H1 (cell line): ENCODE measurements around the gene SIT1. TPM values are rescaled to one million over a fixed set of nuclear protein-coding genes. Genes with fewer than 3 reads are reported as not detected.

ENCODE experiments used
- CTCF ChIA-PET: fragments of 300-600 bp; sonication (Branson Sonifier 250); formaldehyde crosslinking; loops from one replicate; lab custom pipeline; 2021; ENCODE audit not compliant: partially characterized antibody; lab: Charles Lee
- POLR2A ChIA-PET: fragments of 300-600 bp; sonication (Branson Sonifier 250); formaldehyde crosslinking; loops from one replicate; lab custom pipeline; 2021; ENCODE audit warnings: inconsistent platforms; ENCODE audit not compliant: partially characterized antibody; lab: Charles Lee
- DNase-seq, 2 experiments: peaks; one replicate each; pipeline versions ENCODE4 v3.0.0 to v3.0.0-alpha.2; 2010 to 2022; ENCODE audit warnings: low spot score in 2 of 2, low read depth in 1 of 2, mixed read lengths in 1 of 2
- FAIRE-seq: peaks from 2 replicates; lab custom pipeline; 2011; peaks lifted over from hg19 to GRCh38; lab: Jason Lieb, UNC
- H2AFZ ChIP-seq: 2 replicates; pipeline ENCODE4 v1.8.1; 2012; ENCODE audit warnings: low read length, inconsistent platforms
- H2AK5ac ChIP-seq: 2 replicates; pipeline ENCODE4 v1.6.1; 2013; ENCODE audit warnings: low read depth, low read length
- H2BK120ac ChIP-seq: replicated peaks from 2 replicates; pipeline ENCODE3; 2013; ENCODE audit warnings: low read depth, low read length, inconsistent platforms
- H2BK12ac ChIP-seq: 2 replicates; pipeline ENCODE4 v1.6.1; 2013; ENCODE audit warnings: low read depth, low read length
- H2BK15ac ChIP-seq: 2 replicates; pipeline ENCODE4 v1.6.1; 2013; ENCODE audit warnings: low read length
- H2BK20ac ChIP-seq: 2 replicates; pipeline ENCODE4 v1.6.1; 2013; ENCODE audit warnings: low read length
- H2BK5ac ChIP-seq: 2 replicates; pipeline ENCODE4 v1.6.1; 2013; ENCODE audit warnings: low read depth, low read length
- H3K14ac ChIP-seq: 2 replicates; pipeline ENCODE4 v1.6.1; 2013; ENCODE audit warnings: inconsistent platforms; ENCODE audit not compliant: insufficient read length
- H3K18ac ChIP-seq: 2 replicates; pipeline ENCODE4 v1.6.1; 2013; ENCODE audit warnings: low read length; ENCODE audit errors: extremely low read depth
- H3K23ac ChIP-seq: 2 replicates; pipeline ENCODE4 v1.6.1; 2013; ENCODE audit warnings: inconsistent platforms; ENCODE audit not compliant: insufficient read length
- H3K23me2 ChIP-seq: 2 replicates; pipeline ENCODE4 v1.6.1; 2013; ENCODE audit warnings: low read depth, low read length
- H3K27ac ChIP-seq: 2 replicates; pipeline ENCODE4 v1.6.1; 2011; ENCODE audit warnings: low read depth, low read length, inconsistent platforms
- H3K27me3 ChIP-seq, 4 experiments: replicated peaks in 1 of 4; 1 replicate in 1 of 4; 2 replicates in 3 of 4; pipeline versions ENCODE4 v1.6.1 to v1.8.1; 2011 to 2013; ENCODE audit warnings: low read length in 3 of 4, mild to moderate bottlenecking in 3 of 4, inconsistent platforms in 2 of 4, mixed read lengths in 2 of 4, moderate library complexity in 1 of 4; ENCODE audit not compliant: control insufficient read depth in 3 of 4, insufficient read depth in 3 of 4; ENCODE audit errors: extremely low read depth in 1 of 4
- H3K36me3 ChIP-seq, 4 experiments: 2 replicates each; pipeline versions ENCODE4 v1.6.1 to v1.8.1; 2011 to 2013; ENCODE audit warnings: mild to moderate bottlenecking in 4 of 4, low read length in 3 of 4, moderate library complexity in 2 of 4, control low read depth in 1 of 4, inconsistent platforms in 1 of 4; ENCODE audit not compliant: insufficient read depth in 4 of 4, control insufficient read depth in 2 of 4
- H3K4ac ChIP-seq: replicated peaks from 2 replicates; pipeline ENCODE3; 2013; ENCODE audit warnings: low read length, low read depth, mixed read lengths, inconsistent platforms; ENCODE audit not compliant: insufficient read length
- H3K4me1 ChIP-seq, 4 experiments: replicated peaks in 1 of 4; 1 replicate in 1 of 4; 2 replicates in 3 of 4; pipeline versions ENCODE4 v1.6.1 to v1.8.1; 2011 to 2013; ENCODE audit warnings: low read length in 3 of 4, inconsistent platforms in 2 of 4, mixed read lengths in 1 of 4; ENCODE audit not compliant: insufficient read depth in 4 of 4, control insufficient read depth in 3 of 4
- H3K4me2 ChIP-seq, 2 experiments: 2 replicates each; pipeline versions ENCODE4 v1.6.1 to v1.8.1; 2011 to 2013; ENCODE audit warnings: low read depth in 2 of 2, low read length in 2 of 2, control low read depth in 1 of 2, inconsistent platforms in 1 of 2, mild to moderate bottlenecking in 1 of 2; ENCODE audit not compliant: insufficient read depth in 1 of 2
- H3K4me3 ChIP-seq, 4 experiments: fragments of 200-600, 300-600 bp in 1 of 4; sonication (generic), shearing (Covaris generic), sonication (Bioruptor Twin) in 1 of 4; 2 replicates each; pipeline versions ENCODE4 v1.5.1 to v1.8.1; 2011 to 2016; ENCODE audit warnings: low read length in 4 of 4, low read depth in 3 of 4, control low read depth in 2 of 4, inconsistent platforms in 2 of 4, mild to moderate bottlenecking in 2 of 4, mixed read lengths in 1 of 4, moderate library complexity in 1 of 4; ENCODE audit not compliant: insufficient read depth in 2 of 4; ENCODE audit errors: extremely low read depth in 1 of 4
- H3K56ac ChIP-seq: replicated peaks from 2 replicates; pipeline ENCODE3; 2013; ENCODE audit warnings: low read depth, mild to moderate bottlenecking, mixed read lengths, low read length, inconsistent platforms; ENCODE audit not compliant: insufficient read length
- H3K79me1 ChIP-seq: 2 replicates; pipeline ENCODE4 v1.6.1; 2013; ENCODE audit warnings: low read depth, low read length, control low read depth
- H3K79me2 ChIP-seq, 2 experiments: 2 replicates each; pipeline versions ENCODE4 v1.6.1 to v1.8.1; 2012 to 2013; ENCODE audit warnings: low read length in 2 of 2, mild to moderate bottlenecking in 2 of 2, inconsistent platforms in 1 of 2; ENCODE audit not compliant: insufficient read depth in 2 of 2, control insufficient read depth in 1 of 2
- H3K9ac ChIP-seq, 4 experiments: replicated peaks in 1 of 4; 1 replicate in 1 of 4; 2 replicates in 3 of 4; pipeline versions ENCODE4 v1.6.1 to v1.8.1; 2011 to 2013; ENCODE audit warnings: low read depth in 3 of 4, low read length in 3 of 4, control low read depth in 2 of 4, mild to moderate bottlenecking in 2 of 4, moderate library complexity in 2 of 4, inconsistent platforms in 1 of 4; ENCODE audit errors: extremely low read depth in 1 of 4
- H3K9me3 ChIP-seq, 2 experiments: 2 replicates each; pipeline versions ENCODE4 v1.6.1 to v1.8.1; 2012 to 2013; ENCODE audit warnings: mild to moderate bottlenecking in 2 of 2, moderate library complexity in 2 of 2, control low read depth in 1 of 2, inconsistent platforms in 1 of 2, low read depth in 1 of 2, low read length in 1 of 2, mixed read lengths in 1 of 2; ENCODE audit not compliant: insufficient read depth in 2 of 2
- H4K20me1 ChIP-seq, 2 experiments: replicated peaks in 1 of 2; 2 replicates each; pipeline versions ENCODE3 to v1.8.1; 2011 to 2013; ENCODE audit warnings: inconsistent platforms in 2 of 2, low read length in 2 of 2, mild to moderate bottlenecking in 1 of 2; ENCODE audit not compliant: insufficient read depth in 2 of 2, control insufficient read depth in 1 of 2
- H4K5ac ChIP-seq: 2 replicates; pipeline ENCODE4 v1.6.1; 2013; ENCODE audit warnings: low read length, low read depth, mixed read lengths, inconsistent platforms; ENCODE audit not compliant: insufficient read length
- H4K8ac ChIP-seq: 2 replicates; pipeline ENCODE4 v1.8.0; 2013; ENCODE audit warnings: mild to moderate bottlenecking, moderate library complexity, low read length, inconsistent platforms; ENCODE audit not compliant: insufficient read depth; ENCODE audit errors: extremely low read depth
- H4K91ac ChIP-seq: replicated peaks from 2 replicates; pipeline ENCODE3; 2013; ENCODE audit warnings: low read length, mixed read lengths, inconsistent platforms; ENCODE audit not compliant: insufficient read length
- GABPA ChIP-seq: IDR thresholded peaks from 2 replicates; pipeline ENCODE4 v1.6.1; 2011; ENCODE audit warnings: mild to moderate bottlenecking, low read length, moderate library complexity, borderline replicate concordance; ENCODE audit not compliant: insufficient read depth
- JUND ChIP-seq: IDR thresholded peaks from 2 replicates; pipeline ENCODE4 v1.6.1; 2011; ENCODE audit warnings: mild to moderate bottlenecking, improper control_type of control experiment, low read length
- KDM4A ChIP-seq: IDR thresholded peaks from one replicate; pipeline ENCODE4 v1.7.1; 2012; ENCODE audit warnings: low read depth, mild to moderate bottlenecking, moderate library complexity, low read length, inconsistent platforms; ENCODE audit not compliant: severe bottlenecking
- PHF8 ChIP-seq: fragments of 200-600 bp; sonication (generic); conservative IDR thresholded peaks from 2 replicates; pipeline ENCODE4 v1.7.1; 2012; ENCODE audit warnings: low read depth, mild to moderate bottlenecking, inconsistent platforms, low read length, moderate library complexity
- SIN3A ChIP-seq, 2 experiments: IDR thresholded peaks in 1 of 2; conservative IDR thresholded peaks in 1 of 2; 2 replicates each; pipeline ENCODE4 v1.6.1; 2011 to 2012; ENCODE audit warnings: low read length in 2 of 2, improper control_type of control experiment in 1 of 2, low read depth in 1 of 2, mild to moderate bottlenecking in 1 of 2
- SRF ChIP-seq: IDR thresholded peaks from 2 replicates; pipeline ENCODE4 v1.6.1; 2011; ENCODE audit warnings: mild to moderate bottlenecking, low read depth, low read length, moderate library complexity
- TAF1 ChIP-seq: IDR thresholded peaks from 2 replicates; pipeline ENCODE4 v1.6.1; 2011; ENCODE audit warnings: mild to moderate bottlenecking, low read depth, low read length
- TAF7 ChIP-seq: optimal IDR thresholded peaks from 2 replicates; pipeline ENCODE3; 2011; ENCODE audit warnings: low read depth, mild to moderate bottlenecking, inconsistent platforms, low read length, moderate library complexity, borderline replicate concordance
- WGBS, 2 experiments: shearing (Covaris generic) in 1 of 2; methylation state at CpG; one replicate each; pipeline versions ENCODE4 v1.1.6 to v1.1.7; 2013 to 2015; ENCODE audit warnings: low lambda C conversion rate in 2 of 2, mixed read lengths in 2 of 2, inconsistent platforms in 1 of 2, low coverage in 1 of 2, missing lambda C conversion rate in 1 of 2; ENCODE audit not compliant: insufficient replicate concordance in 2 of 2, insufficient coverage in 1 of 2, insufficient read length in 1 of 2; ENCODE audit errors: extremely low coverage in 1 of 2, missing lambda C conversion rate in 1 of 2; 5-methylcytosine and 5-hydroxymethylcytosine counted together
- polyA plus RNA-seq, 7 experiments: library from polyadenylated mRNA; depleted of rRNA in 3 of 7; stranded (reverse) in 5 of 7; unstranded in 2 of 7; fragments of >200 nt in 5 of 7; fragments of 200-250 nt in 2 of 7; gene quantifications; 1 replicate in 5 of 7; 2 replicates in 1 of 7; 4 replicates in 1 of 7; pipeline versions ENCODE4 v1.2.1 to v1.2.3, GENCODE V29; 2011 to 2013; ENCODE audit warnings: missing spikeins in 2 of 7, mixed read lengths in 2 of 7
- total RNA-seq: library from RNA; stranded (reverse); fragmentation: NEBNext Ultra II Directional; extraction: Animal tissue kit (Norgen Biotek cat#: 25700); gene quantifications from 2 replicates; pipeline ENCODE4 v1.2.1, GENCODE V29; 2021
- TF ChIP-seq, protein P1 (sequence below): IDR thresholded peaks from 2 replicates; pipeline ENCODE4 v1.6.1; 2012; ENCODE audit warnings: inconsistent platforms

The SIT1 gene
- total and polyA plus RNA-seq, 2 of the 8 experiments (the other 6 are each of a cell fraction or from before 2014, with no cell fraction given): 8.2 to 12.8 TPM

DNA sequence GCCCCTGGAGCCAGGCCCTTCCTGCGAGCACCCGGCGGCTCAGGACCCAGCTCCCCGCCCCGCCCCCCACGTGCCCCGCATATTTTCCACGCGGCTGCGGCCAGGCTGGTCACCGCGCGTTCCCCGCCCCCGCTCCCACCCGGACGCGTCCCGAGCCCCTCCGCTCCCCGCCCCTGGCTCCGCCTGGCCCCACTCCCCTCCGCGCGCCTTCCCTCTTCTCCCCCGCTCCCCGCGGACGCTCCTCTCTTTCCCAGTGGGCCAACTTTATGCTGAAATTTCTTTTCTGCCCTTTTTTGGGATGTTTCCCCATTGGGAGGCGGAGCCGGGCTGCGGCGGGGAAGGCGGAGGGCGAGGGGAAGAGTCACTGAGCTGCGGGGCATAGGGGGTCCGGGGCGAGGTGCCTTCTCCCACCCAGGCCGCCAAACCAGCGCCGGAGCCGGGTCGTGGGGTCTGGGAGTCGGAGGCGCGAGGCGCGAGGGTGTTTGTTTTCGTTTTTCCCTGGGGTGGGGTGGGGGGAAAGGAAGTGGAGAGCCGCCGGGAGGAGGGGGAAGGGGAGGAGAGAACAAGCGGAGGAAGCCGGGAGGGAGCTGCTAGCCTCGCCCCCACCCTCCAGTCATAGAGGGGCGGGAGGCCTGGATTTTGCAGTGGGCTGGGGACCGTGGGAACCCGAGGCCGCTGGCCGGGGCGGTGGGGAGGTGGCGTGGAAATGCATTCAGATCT lies 40.0 kb upstream of the SIT1 start:
- DNase-seq (peak in 1 of 2 experiments; percentile 84), FAIRE-seq (no peak)
- Histone ChIP-seq H3K79me1 (peaks cover 2% of the 10 kb centered on the region; the same call in 1 of the 2 replicates), H3K36me3 (peaks cover 0 to 7% (median 5%) of the 10 kb centered on the region in 4 experiments; a peak in 5 of 8 replicates), H3K4me1 (peaks cover 6 to 15% (median 8%) of the 10 kb centered on the region in 4 experiments; a peak in 6 of 7 replicates), H3K4ac (peak overlapping the region; percentile 4), H3K14ac (no peak overlapping the region), H3K4me3 (peak overlapping the region; percentile 72 to 99 (median 82)), H3K27ac (no peak overlapping the region), H3K23ac (no peak overlapping the region), H3K79me2 (peaks cover 0 to 21% of the 10 kb centered on the region in 2 experiments; a peak in 2 of 4 replicates), H4K20me1 (peaks cover 5 to 8% of the 10 kb centered on the region in 2 experiments), H3K27me3 (no peaks in the 10 kb centered on the region), H2BK12ac (peak overlapping the region; percentile 45; the same call in 1 of the 2 replicates), H2BK5ac (peak overlapping the region; percentile 60; the same call in 1 of the 2 replicates), H2BK15ac (0 out of 2 replicates have a peak overlapping the region, but pooled peaks have one; percentile 98), H3K18ac (peak overlapping the region; percentile 88), H2BK20ac (0 out of 2 replicates have a peak overlapping the region, but pooled peaks have one; percentile 1), H2AFZ (peak overlapping the region; percentile 95), H4K91ac (no peak overlapping the region), H4K8ac (no peak overlapping the region), H3K9ac (peak overlapping the region in 2 of 4 experiments; percentile 12 to 45; a peak in 1 of 7 replicates), H3K56ac (peak overlapping the region; percentile 46), H2AK5ac (no peak overlapping the region), H3K4me2 (peak overlapping the region; percentile 84 to 90), H3K23me2 (peaks cover 12% of the 10 kb centered on the region), H3K9me3 (no peaks in the 10 kb centered on the region), H4K5ac (peak overlapping the region; percentile 62), H2BK120ac (no peak overlapping the region)
- 1% methylated on average over 26 of the region's 61 CpGs; no CpG with 5 or more reads in 1 of the 2 experiments for WGBS, 2 experiments
- POLR2A ChIA-PET: interaction anchor here (0.9 to 14.9 kb wide), 19 partner anchors 10 to 611 kb away, joined by 3 to 158 read pairs (median 5); partner anchors contain the start of genes ARHGEF39, CA9, CCDC107 and CREB3
- CTCF ChIA-PET: interaction anchor here (0.8 to 14.1 kb wide), 12 partner anchors 10 to 213 kb away, joined by 3 to 347 read pairs (median 7); partner anchors contain the start of genes ARHGEF39, CA9, CCDC107 and RMRP
- TF ChIP-seq TAF1 (peak; percentile 17; the same call in 1 of the 2 replicates), PHF8 (peak; percentile 48; the same call in 1 of the 2 replicates), SIN3A (conservative IDR thresholded peaks at IDR 0.05 in 1 of 2, IDR thresholded peaks at IDR 0.05 in 1 of 2; ENCODE audit: low read depth in 1 of 2, low read length in 2 of 2) (0 out of 4 replicates have a peak, but pooled peaks of 1 of the 2 experiments have one; percentile 45), GABPA (no peak), KDM4A (peak; percentile 8), SRF (peak; percentile 74), TAF7 (peak; percentile 39), JUND (no peak)
- TF ChIP-seq, protein P1, sequence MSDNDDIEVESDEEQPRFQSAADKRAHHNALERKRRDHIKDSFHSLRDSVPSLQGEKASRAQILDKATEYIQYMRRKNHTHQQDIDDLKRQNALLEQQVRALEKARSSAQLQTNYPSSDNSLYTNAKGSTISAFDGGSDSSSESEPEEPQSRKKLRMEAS: 0 out of 2 replicates have a peak, but pooled peaks have one; percentile 27
